ENCODE measurements around the gene GDE1. TPM values are rescaled to one million over a fixed set of nuclear protein-coding genes. Genes with fewer than 3 reads are reported as not detected.
A peak's percentile ranks its signal among the peaks of the same experiment; 100 is the strongest.

GDE1 gene
- polyA plus RNA-seq, 1 donor: 69.7 TPM

DNA sequence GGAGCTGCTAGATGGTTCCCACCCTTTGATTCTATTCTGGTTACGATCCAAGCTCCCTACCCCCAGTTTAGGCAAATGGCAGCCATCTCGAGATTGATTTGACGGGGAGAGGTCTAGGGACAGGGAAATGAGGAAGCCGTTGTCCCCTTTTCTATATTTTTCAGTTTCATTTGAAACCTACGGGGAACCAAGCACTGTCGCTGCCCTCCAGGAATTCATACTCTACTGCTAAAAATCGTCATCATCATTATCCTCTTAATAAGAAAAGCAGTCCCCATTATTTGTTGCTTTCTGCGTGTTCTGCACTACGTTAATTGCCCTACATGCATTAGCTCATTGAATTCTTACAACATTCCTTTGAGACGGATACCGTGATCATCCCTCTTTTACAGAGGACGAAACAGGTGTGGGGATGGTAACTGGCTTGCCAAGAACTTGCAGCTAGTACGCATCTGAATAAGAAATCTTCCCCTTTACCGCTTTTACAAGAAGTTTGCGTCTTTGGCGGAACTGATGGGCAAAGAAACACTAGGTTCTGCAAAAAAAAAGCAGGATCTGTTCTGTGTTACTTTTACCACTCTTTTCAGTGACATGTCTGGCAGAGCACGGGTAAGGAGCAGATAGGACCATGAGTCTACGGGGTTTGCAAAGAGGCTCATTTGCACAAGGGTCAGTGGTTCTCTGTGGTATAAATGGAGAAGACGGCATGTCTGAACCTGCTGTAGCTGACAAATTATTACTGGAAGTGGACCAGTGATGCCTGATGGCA is 2.9 kb upstream of the GDE1 start:
- DNase-seq: peak; percentile 37

GRCh38 chr16:19524356-19524615 is 2.4 kb upstream of the GDE1 start:
- no peak for DNase-seq

GRCh38 chr16:19523559-19524355 is 1.9 kb upstream of the GDE1 start, which contains the start of gene CCP110:
Gene CCP110 (plus strand): TSS chr16:19523942. CDS start chr16:19527882, 3,940 bp downstream.
- peak; percentile 94 for DNase-seq

GRCh38 chr16:19523184-19523558 is 1.3 kb upstream of the GDE1 start:
- no peak for DNase-seq

DNA sequence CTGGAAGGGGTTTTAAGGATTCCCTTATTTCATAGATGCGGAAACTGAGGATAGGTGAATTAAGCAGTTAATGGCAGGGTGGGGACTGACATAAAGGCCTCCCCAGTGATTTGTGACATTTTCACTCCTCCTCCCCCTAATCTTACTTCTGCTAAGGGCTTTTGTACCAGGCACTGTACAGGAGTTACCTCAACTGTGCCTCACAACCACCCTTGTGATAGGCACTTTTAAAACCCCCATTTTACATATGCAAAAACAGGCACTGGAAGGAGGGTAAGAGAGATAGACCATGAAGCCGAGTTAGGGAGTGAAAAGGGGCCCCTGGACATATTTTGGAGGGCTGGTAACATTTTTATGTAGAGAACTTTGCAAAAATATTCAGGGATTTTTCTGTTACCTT is 862 bp upstream of the GDE1 start:
- no peak for DNase-seq

DNA sequence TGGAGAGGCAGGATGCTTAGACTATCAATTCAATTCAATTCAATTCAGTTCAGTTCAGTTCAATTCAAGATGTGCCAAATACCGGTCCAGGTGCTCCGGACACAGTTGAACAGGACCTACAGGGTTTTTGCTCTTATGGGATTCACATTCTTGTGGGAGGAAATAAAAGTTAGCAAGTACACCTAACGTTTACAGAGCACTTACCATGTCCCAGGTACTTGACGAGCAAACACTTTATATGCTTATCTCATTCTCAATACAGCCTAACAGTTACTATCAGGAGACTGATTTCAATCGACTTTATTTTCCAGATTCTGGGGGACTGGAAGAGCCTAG is 467 bp upstream of the GDE1 start:
- no peak for DNase-seq

DNA sequence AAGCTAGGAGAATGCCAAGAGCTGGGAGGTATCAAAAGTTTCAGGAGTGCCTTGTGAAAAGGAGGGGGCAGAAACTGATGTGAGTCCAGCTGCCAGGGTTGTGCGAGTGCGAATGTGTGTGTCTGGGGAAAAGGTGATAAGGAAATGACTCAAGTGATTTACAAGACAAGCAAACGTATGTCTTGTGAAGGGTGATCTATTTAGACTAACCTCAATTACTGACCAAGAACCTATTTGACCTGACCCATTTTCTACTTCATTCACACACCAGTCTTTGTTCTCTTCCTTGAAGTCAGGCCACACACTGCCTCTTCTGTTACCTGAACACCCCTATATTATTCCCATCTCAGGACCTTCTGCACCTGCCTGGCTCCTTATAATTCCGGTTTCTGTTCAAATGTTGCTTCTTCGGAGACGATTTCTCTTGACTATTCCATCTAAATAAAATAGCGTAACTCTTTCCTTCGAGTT is 1.0 kb downstream of the GDE1 start:
- no peak for DNase-seq

DNA sequence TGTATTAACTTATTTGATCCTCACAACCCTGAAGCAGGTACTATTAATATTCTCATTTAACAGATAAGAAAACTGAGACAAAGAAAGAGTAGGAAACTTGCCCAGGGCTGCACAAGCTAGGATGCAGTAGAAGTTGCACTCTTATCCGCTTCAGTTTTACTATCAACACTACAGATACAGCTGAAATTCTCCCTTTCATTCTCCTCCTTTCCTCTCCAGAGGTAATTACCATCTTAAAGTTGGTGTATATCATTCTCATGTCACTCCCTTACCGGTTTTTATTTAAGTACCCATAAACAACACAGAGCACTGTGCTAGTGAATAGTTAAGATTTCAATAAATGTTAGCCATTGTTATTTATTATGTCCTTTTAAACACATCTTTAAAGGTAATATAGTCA is 3.5 kb downstream of the GDE1 start:
- no peak for DNase-seq

DNA sequence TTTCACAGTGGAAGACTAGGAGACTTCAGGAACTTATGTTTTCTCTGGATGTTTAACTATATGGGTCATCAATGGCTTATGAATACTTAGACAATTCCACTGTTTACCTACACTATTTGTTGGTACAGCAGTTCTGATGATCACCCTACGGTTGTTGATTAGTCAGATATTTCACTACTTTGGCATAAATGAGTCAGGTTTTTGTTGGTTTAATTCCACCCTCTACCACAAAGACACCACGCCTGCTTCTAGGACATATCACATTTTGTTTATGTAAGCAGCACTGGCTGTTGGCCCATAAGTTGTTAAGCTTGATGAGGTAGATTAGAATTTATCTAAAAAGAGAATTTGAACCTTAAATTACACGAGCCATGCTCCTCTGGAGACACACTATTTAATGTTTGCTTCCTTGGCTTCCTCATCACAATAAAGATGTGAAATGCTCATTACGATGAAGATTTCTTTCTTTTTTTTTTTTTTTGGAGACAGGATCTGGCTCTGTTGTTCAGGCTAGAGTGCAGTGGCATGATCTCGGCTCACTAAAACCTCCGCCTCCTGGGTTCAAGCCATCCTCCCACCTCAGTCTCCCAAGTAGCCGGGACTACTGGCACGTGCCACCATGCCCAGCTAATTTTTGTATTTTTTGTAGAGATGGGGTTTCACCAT is 4.3 kb downstream of the GDE1 start:
- DNase-seq: no peak

- no peak for DNase-seq
These were observed 6.1 kb downstream of the GDE1 start for GRCh38 chr16:19515757-19516156.

GRCh38 chr16:19513377-19514053 is 8.4 kb downstream of the GDE1 start:
- DNase-seq: no peak

- no peak for DNase-seq
These were observed 9.6 kb downstream of the GDE1 start for GRCh38 chr16:19512297-19512696.

- no peak for DNase-seq
These were observed 14.0 kb downstream of the GDE1 start for GRCh38 chr16:19507867-19508266.

DNA sequence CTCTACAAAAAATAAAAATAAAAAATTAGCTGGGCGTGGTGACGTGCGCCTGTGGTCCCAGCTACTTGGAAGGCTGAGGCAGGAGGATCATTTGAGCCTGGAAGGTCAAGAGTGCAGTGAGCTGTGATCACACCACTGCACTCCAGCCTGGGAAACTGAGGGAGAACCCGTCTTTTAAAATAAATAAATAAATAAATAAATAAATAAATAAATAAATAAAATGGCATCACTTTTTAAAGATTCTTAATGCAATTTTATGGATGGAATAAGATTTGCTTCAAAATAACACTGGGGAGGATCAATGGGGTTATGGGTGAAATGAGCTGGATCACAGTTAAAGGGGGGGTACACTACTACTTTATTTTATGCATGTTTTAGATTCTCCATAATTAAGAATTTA is 14.9 kb downstream of the GDE1 start:
- DNase-seq: no peak

DNA sequence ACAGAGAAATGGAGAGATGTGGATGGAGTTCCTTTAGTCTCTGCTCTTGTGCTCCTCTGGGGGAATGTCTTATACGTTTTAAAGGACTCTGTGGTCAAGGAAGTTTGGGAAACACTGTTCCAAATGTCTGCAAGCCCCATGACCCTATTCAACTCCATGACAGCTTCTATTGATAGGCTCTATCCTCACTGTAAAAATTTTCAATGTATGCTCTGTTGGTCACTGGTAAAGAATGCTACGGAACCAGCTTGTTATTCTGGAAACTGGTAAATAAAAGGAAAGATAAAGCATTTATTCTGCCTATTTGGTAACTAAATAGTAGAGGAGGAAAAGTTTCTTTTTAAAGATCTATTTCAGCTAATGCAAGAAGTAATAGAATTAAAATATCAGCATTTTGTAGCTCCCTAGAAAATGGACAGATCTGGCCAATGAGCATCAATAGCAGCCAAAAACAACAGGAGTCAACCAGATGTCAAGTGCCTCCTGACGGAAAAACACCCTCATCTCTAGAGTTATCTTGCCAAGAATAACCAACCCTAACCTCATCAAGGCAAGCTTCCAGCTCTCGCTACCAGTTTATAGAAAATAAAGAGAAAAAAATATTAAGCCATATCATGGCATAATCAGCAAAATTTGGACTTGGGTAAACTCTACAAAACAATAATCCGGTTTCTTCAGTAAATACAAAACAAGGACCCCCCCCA is 16.1 kb downstream of the GDE1 start:
- no peak for DNase-seq

- no peak for DNase-seq
These were observed 18.3 kb downstream of the GDE1 start for GRCh38 chr16:19503461-19504075.

- peak; percentile 70 for DNase-seq
These were observed 19.3 kb downstream of the GDE1 start for GRCh38 chr16:19502395-19503131.

DNA sequence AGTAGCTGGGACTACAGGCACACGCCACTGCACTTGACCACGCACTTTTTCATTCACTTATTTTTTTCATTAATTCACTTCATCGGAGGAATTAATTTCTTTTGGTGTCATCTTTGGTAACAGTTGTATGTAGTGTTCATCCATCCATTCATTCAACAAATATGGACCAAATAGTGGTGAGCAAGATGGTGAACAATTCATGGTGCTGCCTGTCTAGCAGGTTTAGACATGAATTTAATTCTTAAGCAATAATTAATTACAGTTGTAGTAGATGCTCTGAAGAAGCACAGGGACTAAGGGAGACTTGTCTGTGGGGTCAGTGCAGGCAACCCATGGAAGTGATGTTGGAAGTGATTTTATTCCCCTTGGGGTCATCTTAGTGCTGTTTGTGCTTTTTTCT is 22.4 kb downstream of the GDE1 start:
- DNase-seq: no peak

- DNase-seq: no peak
These were observed 22.9 kb downstream of the GDE1 start for GRCh38 chr16:19499006-19499405.

DNA sequence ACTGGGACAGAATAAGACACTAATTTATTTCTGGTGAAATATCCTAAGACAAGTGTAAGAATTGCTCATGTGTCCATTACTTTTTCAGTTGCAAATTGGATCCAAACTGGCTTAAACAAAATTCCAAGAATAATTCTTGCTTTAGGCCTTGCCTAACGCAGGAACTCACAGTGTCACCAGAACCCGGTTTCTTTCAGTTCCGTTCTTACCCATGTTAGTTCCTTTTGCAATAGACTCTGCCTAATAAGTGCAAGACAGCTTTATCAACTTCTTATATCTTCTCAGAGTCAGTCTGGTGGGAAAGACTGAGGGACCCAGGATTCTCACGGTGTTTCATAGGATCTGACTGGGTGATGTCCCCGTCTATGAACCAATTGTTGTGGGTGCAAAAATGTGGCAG is 24.7 kb downstream of the GDE1 start:
- no peak for DNase-seq

DNA sequence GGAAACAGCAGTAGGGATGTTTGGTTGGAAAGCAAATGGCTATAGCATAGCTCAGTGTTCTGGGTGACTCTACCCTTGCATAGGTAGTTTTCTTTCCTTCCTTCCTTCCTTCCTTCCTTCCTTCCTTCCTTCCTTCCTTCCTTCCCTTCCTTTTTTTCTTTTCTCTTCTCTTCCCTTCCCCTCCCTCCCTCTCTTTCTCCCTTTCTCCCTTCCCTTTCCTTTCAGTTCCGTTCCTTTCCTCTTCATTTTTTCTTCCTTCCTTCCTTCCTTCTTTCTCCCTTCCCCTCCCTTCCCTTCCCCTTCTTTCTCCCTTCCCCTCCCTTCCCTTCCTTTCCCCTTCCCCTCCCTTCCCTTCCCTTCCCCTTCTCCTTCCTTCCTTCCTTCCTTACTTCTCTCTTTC is 31.3 kb downstream of the GDE1 start:
- no peak for DNase-seq
